Fibroblast of the conjunctiva (primary cell): ENCODE measurements around the gene ACP6.

Experiments used
- DNase-seq: peaks from one replicate; pipeline ENCODE4 v3.0.0-alpha.2; 2010; ENCODE audit warnings: low read depth

Gene ACP6

GRCh38 chr1:147651466-147651865 lies 18.9 kb downstream of the ACP6 start:
- no peak for DNase-seq

DNA sequence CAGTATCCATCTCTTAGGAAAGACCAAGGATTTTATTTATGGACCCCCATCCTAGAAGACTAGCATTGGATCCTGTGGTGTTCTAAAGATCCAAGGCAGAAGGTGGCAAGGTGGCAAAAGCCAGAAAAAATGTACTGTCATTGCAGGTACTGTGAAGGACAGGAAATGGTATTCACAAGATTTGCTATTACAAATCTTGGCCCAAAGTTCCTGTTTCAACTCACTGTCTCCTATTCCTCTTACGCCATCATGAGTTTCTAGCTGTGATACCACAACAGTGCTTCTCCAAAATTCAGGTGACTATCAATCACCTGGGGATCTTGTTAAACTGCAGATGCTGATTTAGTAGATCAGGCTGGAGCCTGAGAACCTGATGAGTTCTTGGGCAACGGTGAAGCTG lies 21.4 kb downstream of the ACP6 start:
- no peak for DNase-seq

- no peak for DNase-seq
Observed at GRCh38 chr1:147647796-147648633, 22.3 kb downstream of the ACP6 start.

GRCh38 chr1:147643974-147644373 lies 26.4 kb downstream of the ACP6 start:
- no peak for DNase-seq

DNA sequence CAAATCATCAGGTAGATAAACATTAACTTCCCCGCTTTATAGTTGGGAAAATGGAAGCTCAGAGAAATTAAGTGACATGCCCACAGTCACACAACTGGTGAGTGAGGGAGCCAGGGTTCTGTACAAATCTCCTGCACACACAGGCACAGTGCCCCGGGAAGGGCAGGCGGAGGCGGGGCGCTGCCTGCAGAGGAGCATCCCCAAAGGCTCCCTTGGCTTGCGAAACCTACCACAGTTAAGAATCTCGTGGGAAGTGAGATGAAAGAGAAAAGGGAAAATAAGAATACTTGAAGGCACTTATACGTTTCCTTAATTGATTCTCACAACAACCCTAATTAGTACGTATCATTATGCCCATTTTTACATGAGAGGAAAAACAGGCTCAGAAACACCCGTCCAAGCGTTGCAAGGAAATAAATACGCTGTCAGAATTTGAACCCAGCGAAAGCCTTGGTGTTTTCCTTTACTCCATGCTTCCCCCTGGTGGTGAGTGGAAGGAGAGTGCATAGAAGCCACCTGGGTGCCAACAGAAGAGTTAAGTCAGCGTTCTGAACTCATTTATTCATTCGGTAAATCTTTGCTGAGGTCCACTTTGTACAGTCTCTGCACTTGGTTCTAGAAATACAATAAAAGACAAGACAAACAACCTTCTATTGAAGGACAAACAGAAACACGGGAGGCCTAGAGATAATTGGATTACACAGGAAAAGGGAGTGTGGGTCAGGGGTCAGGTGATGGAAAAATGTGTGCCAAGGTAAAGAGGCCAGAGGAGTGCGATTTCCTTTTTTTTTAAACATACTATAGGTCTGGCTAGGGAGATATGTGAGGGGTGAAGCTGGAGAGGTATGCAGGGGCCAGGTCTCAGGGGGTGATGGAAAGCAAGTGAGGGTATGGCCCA lies 28.4 kb downstream of the ACP6 start:
- DNase-seq = peak; percentile 20

DNA sequence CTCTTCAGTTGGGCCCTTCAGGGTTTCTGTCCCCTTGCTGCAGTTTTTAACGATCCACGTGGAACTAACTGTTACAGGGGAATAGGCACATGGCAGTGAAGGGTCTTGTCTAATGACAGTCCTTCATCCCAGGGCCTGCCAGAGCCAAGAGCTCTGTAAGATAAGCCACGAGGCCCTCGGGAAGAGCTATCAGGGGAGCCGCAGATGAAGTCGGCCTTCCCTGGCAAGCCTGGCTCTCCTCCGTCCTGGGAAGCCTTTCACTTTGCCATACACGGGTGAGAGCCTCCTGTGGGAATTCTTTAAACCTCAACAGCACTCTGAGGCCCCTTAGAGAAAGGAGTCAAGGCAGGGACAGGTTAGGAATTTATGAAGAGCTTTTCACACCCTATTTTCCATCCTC lies 29.0 kb downstream of the ACP6 start:
- no peak for DNase-seq

- peak; percentile 65 for DNase-seq
Observed at GRCh38 chr1:147640553-147641165, 29.7 kb downstream of the ACP6 start.

- DNase-seq = no peak
Observed at GRCh38 chr1:147636314-147636713, 34.0 kb downstream of the ACP6 start.

DNA sequence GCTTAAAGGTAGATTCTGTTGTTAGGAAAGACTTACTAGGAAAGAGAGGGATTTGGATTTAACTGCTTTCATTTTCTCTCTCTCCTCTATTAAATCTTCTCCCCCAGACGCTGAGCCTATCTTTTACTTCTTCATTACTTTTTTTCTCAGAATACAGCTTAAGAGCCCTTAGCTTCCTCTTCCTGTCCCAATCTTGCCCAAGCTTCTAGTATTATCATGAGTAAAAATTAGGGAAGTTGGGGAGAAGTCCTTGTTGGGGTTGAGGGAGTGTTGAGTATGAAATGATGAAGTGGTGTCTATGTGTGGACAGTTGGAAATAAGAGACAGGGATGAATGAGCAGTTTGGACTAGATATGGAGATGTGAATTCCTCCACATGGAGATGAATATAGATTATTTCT lies 35.0 kb downstream of the ACP6 start:
- DNase-seq = no peak

GRCh38 chr1:147634645-147635044 lies 35.7 kb downstream of the ACP6 start:
- DNase-seq = no peak

GRCh38 chr1:147633759-147634158 lies 36.6 kb downstream of the ACP6 start:
- DNase-seq = no peak

DNA sequence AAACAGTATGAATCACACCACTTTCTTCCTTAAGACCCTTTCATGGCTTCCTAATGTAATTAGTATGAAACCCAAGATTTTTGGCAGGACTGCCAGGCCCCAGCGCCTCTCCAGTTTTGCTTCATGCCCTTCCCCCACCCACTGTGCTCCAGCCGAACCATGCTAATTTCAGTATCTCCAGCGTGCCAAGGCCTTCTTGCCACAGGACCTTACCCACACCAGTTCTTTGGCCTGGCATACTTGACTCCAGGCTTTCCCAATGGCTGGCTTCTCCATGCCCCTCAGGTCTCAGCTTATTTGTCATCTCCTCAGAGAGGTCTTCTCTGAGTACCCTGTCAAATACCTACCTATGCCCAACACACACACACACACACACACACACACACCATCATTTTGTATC lies 38.5 kb downstream of the ACP6 start:
- no peak for DNase-seq

- peak; percentile 6 for DNase-seq
Observed at GRCh38 chr1:147630447-147630846, 39.9 kb downstream of the ACP6 start.

DNA sequence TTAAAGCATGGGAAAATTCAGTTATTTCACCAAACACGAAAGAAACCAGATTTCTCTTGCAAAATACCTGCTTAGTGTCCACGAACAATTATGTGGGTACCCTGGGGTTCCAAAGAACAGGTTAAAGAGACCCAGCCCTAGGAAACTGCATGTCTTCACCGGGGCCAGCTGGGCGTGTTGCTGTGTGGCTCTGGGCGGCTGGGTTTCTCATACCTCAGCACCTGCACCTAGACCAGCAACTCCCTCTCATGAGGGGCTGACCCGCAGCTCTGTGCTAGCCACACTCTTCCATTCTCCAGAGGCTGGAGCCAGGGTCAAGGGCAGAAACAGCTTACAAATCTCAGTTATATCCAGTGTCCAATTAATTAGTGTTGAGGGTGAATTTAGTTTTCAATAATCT lies 40.3 kb downstream of the ACP6 start:
- DNase-seq = no peak

DNA sequence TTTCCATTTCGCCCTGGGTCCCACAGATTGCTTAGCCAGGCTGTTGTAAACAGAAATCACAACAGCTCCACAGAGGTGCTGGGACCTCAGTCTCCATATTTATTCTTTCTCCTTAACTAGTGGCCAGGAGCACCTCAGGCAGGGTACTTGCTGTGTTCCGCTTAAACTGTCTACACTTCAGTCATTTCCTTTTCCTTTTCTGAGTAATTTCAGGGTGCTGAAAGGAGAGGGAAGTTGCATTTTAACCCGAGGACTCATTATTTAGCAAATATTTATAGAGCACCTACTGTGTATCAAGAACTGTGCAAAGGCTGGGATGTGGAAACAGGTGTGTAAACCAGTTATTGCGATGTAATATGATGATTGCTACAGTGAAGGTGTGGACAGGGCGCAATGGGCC lies 41.9 kb downstream of the ACP6 start:
- DNase-seq = no peak

- peak; percentile 18 for DNase-seq
Observed at GRCh38 chr1:147627435-147628110, 42.8 kb downstream of the ACP6 start.

GRCh38 chr1:147626739-147627138 lies 43.6 kb downstream of the ACP6 start:
- DNase-seq = no peak

DNA sequence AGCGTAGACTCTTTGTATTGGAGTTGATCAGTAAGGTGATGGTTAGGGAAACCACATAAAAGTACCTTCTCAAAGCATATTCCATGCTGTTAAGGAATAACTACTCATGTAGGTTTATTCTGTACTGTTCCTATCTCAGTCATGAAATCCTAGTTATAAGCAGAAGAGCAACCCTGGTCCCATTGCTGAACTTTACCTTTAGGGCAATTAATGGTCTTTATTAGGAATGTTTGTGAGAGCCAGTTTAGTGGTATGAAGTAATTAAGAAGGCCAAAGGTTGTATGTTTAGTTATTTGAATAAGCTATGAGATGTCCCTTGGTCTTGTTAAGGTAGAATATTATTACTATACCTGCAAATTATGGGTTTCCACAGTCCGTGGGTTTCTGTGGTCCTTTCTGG lies 44.0 kb downstream of the ACP6 start:
- DNase-seq = no peak

- no peak for DNase-seq
Observed at GRCh38 chr1:147625362-147625995, 44.8 kb downstream of the ACP6 start.

- DNase-seq = no peak
Observed at GRCh38 chr1:147624529-147624928, 45.8 kb downstream of the ACP6 start.

DNA sequence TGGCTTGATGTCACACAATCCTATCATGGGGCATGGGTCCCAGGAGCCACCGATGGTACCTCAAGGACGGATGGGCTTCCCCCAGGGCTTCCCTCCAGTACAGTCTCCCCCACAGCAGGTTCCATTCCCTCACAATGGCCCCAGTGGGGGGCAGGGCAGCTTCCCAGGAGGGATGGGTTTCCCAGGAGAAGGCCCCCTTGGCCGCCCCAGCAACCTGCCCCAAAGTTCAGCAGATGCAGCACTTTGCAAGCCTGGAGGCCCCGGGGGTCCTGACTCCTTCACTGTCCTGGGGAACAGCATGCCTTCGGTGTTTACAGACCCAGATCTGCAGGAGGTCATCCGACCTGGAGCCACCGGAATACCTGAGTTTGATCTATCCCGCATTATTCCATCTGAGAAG lies 46.3 kb downstream of the ACP6 start:
- DNase-seq = no peak

- no peak for DNase-seq
Observed at GRCh38 chr1:147622731-147623130, 47.6 kb downstream of the ACP6 start.
